CD14-positive monocyte (primary cell): ENCODE measurements around the gene KCNJ2. TPM values are rescaled to one million over a fixed set of nuclear protein-coding genes. Genes with fewer than 3 reads are reported as not detected.

Source experiments
- DNase-seq, 3 donors: peaks; one replicate each; pipeline ENCODE4 v3.0.0-alpha.2; 2011 to 2022
- H2AFZ ChIP-seq: 2 replicates; pipeline ENCODE4 v1.6.0; 2012; ENCODE audit warnings: mild to moderate bottlenecking, low read depth, low read length, inconsistent platforms; ENCODE audit not compliant: insufficient read depth, poor library complexity, severe bottlenecking
- H3K27ac ChIP-seq, 2 donors: 1 replicate in 1 of 2; 2 replicates in 1 of 2; pipeline ENCODE4 v1.5.1; 2012 to 2013; ENCODE audit warnings: low read length in 2 of 2, control low read depth in 1 of 2, inconsistent platforms in 1 of 2, low read depth in 1 of 2, mild to moderate bottlenecking in 1 of 2
- H3K27me3 ChIP-seq, 2 donors: one replicate each; pipeline versions ENCODE4 v1.6.0 to v1.6.1; 2011 to 2013; ENCODE audit warnings: low read length in 2 of 2; ENCODE audit not compliant: control insufficient read depth in 2 of 2, insufficient read depth in 2 of 2
- H3K36me3 ChIP-seq, 2 donors: replicated peaks in 1 of 2; 1 replicate in 1 of 2; 2 replicates in 1 of 2; pipeline versions ENCODE4 v1.5.1 to v1.6.1; 2012 to 2013; ENCODE audit warnings: low read length in 2 of 2, control low read depth in 1 of 2, inconsistent platforms in 1 of 2, mild to moderate bottlenecking in 1 of 2; ENCODE audit not compliant: insufficient read depth in 2 of 2, control insufficient read depth in 1 of 2
- H3K4me1 ChIP-seq, 2 donors: 1 replicate in 1 of 2; 2 replicates in 1 of 2; pipeline versions ENCODE4 v1.5.1 to v1.6.1; 2012 to 2013; ENCODE audit warnings: low read length in 2 of 2, control low read depth in 1 of 2, inconsistent platforms in 1 of 2, mild to moderate bottlenecking in 1 of 2, moderate library complexity in 1 of 2; ENCODE audit not compliant: insufficient read depth in 2 of 2, control insufficient read depth in 1 of 2
- H3K4me2 ChIP-seq: replicated peaks from 2 replicates; pipeline ENCODE3; 2012; ENCODE audit warnings: low read length, moderate library complexity, mild to moderate bottlenecking; ENCODE audit not compliant: poor library complexity, severe bottlenecking; ENCODE audit errors: extremely low read depth
- H3K4me3 ChIP-seq, 3 experiments: fragments of 200-600 bp in 1 of 3; sonication (generic) in 1 of 3; replicated peaks in 1 of 3; 1 replicate in 2 of 3; 2 replicates in 1 of 3; pipeline ENCODE4 v1.5.1; 2011 to 2013; ENCODE audit warnings: low read length in 3 of 3, mild to moderate bottlenecking in 3 of 3, control low read depth in 2 of 3, low read depth in 2 of 3, inconsistent platforms in 1 of 3, moderate library complexity in 1 of 3
- H3K79me2 ChIP-seq: 2 replicates; pipeline ENCODE4 v1.6.0; 2012; ENCODE audit warnings: mild to moderate bottlenecking, control low read depth, inconsistent platforms, low read length, moderate library complexity; ENCODE audit not compliant: insufficient read depth
- H3K9ac ChIP-seq: 2 replicates; pipeline ENCODE4 v1.6.0; 2017; ENCODE audit warnings: low read length, mild to moderate bottlenecking; ENCODE audit not compliant: insufficient read depth, poor library complexity, severe bottlenecking
- H3K9me3 ChIP-seq, 2 donors: replicated peaks in 1 of 2; 1 replicate in 1 of 2; 2 replicates in 1 of 2; pipeline versions ENCODE4 v1.5.1 to v1.6.1; 2012 to 2013; ENCODE audit warnings: low read length in 2 of 2, control low read depth in 1 of 2; ENCODE audit not compliant: control insufficient read depth in 1 of 2, insufficient read depth in 1 of 2
- H4K20me1 ChIP-seq: 2 replicates; pipeline ENCODE4 v1.6.0; 2012; ENCODE audit warnings: mild to moderate bottlenecking, low read length, control low read depth, moderate library complexity; ENCODE audit not compliant: insufficient read depth
- H3K27ac Mint-ChIP-seq, 7 donors: one replicate each; pipeline ENCODE4 v1.8.0; 2020; ENCODE audit warnings: mild to moderate bottlenecking in 7 of 7, mixed read lengths in 7 of 7, moderate library complexity in 6 of 7, inconsistent platforms in 2 of 7
- H3K27me3 Mint-ChIP-seq, 3 donors: one replicate each; pipeline ENCODE4 v1.8.0; 2021 to 2022; ENCODE audit warnings: low read depth in 3 of 3, mild to moderate bottlenecking in 3 of 3, mixed read lengths in 3 of 3, moderate library complexity in 3 of 3, inconsistent platforms in 1 of 3
- H3K36me3 Mint-ChIP-seq, 2 donors: one replicate each; pipeline ENCODE4 v1.8.0; 2020; ENCODE audit warnings: mixed read lengths in 2 of 2, inconsistent platforms in 1 of 2, mild to moderate bottlenecking in 1 of 2
- H3K4me1 Mint-ChIP-seq: one replicate; pipeline ENCODE4 v1.8.0; 2020; ENCODE audit warnings: mild to moderate bottlenecking, mixed read lengths
- H3K4me3 Mint-ChIP-seq, 2 donors: one replicate each; pipeline ENCODE4 v1.8.0; 2020; ENCODE audit warnings: mild to moderate bottlenecking in 2 of 2, mixed read lengths in 2 of 2, moderate library complexity in 1 of 2
- H3K9me3 Mint-ChIP-seq, 7 donors: one replicate each; pipeline ENCODE4 v1.8.0; 2020 to 2022; ENCODE audit warnings: mixed read lengths in 7 of 7, mild to moderate bottlenecking in 6 of 7, moderate library complexity in 6 of 7, inconsistent platforms in 2 of 7
- WGBS: methylation state at CpG from one replicate; pipeline ENCODE4 v1.1.5; 2013; ENCODE audit warnings: missing lambda C conversion rate; ENCODE audit not compliant: insufficient coverage; 5-methylcytosine and 5-hydroxymethylcytosine counted together
- intact Hi-C, 2 donors: fragments of 100-400 bp; cut with micrococcal nuclease; formaldehyde crosslinking; loops; one replicate each; pipeline versions ENCODE4 v1.15.0 to v1.15.1; 2023
- polyA plus RNA-seq, 3 donors: library from polyadenylated mRNA; depleted of rRNA in 1 of 3; unstranded in 2 of 3; stranded (reverse) in 1 of 3; fragments of 300-500 nt in 2 of 3; fragments of >200 nt in 1 of 3; fragmentation: Illumina TruSeq in 2 of 3; gene quantifications; 1 replicate in 2 of 3; 2 replicates in 1 of 3; pipeline ENCODE4 v1.2.3, GENCODE V29; 2012 to 2021
- TF ChIP-seq, protein P1 (sequence below): fragments of 200-600 bp; IDR thresholded peaks from one replicate; pipeline ENCODE4 v1.8.0; 2022; ENCODE audit warnings: antibody characterized with exemption, mild to moderate bottlenecking

Gene KCNJ2
- polyA plus RNA-seq, 3 donors: 0.37 to 2.0 (median 1.7) TPM

GRCh38 chr17:70185285-70185684 is 16.0 kb downstream of the KCNJ2 start:
- H3K4me1 Mint-ChIP-seq: peaks cover 3% of the 10 kb centered on the region
- WGBS: no CpG with 5 or more reads among the region's 3 CpGs
- H3K79me2 ChIP-seq: no peaks in the 10 kb centered on the region
- H3K9me3 Mint-ChIP-seq: peaks cover 0 to 2% (median 0%) of the 10 kb centered on the region in 7 donors
- no peaks in the 10 kb centered on the region for H3K9me3 ChIP-seq
- no peak overlapping the region for H3K27ac ChIP-seq
- peaks cover 23% of the 10 kb centered on the region for H4K20me1 ChIP-seq
- intact Hi-C loops: no loop called here
- H3K4me1 ChIP-seq: no peaks in the 10 kb centered on the region
- H3K27ac Mint-ChIP-seq: peak overlapping the region in 1 of 7 donors; percentile 0
- peaks cover 0 to 3% of the 10 kb centered on the region in 2 donors for H3K36me3 Mint-ChIP-seq
- no peak for DNase-seq
- H3K4me3 Mint-ChIP-seq: no peak overlapping the region
- H2AFZ ChIP-seq: no peak overlapping the region
- peaks cover 0 to 7% of the 10 kb centered on the region in 2 donors for H3K36me3 ChIP-seq
- no peak overlapping the region for H3K4me3 ChIP-seq
- no peak overlapping the region for H3K9ac ChIP-seq
- H3K4me2 ChIP-seq: no peak overlapping the region
- H3K27me3 ChIP-seq: no peaks in the 10 kb centered on the region
- TF ChIP-seq, protein P1, sequence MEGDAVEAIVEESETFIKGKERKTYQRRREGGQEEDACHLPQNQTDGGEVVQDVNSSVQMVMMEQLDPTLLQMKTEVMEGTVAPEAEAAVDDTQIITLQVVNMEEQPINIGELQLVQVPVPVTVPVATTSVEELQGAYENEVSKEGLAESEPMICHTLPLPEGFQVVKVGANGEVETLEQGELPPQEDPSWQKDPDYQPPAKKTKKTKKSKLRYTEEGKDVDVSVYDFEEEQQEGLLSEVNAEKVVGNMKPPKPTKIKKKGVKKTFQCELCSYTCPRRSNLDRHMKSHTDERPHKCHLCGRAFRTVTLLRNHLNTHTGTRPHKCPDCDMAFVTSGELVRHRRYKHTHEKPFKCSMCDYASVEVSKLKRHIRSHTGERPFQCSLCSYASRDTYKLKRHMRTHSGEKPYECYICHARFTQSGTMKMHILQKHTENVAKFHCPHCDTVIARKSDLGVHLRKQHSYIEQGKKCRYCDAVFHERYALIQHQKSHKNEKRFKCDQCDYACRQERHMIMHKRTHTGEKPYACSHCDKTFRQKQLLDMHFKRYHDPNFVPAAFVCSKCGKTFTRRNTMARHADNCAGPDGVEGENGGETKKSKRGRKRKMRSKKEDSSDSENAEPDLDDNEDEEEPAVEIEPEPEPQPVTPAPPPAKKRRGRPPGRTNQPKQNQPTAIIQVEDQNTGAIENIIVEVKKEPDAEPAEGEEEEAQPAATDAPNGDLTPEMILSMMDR: no peak
- H3K27me3 Mint-ChIP-seq: peaks cover 0 to 4% (median 2%) of the 10 kb centered on the region in 3 donors

- H2AFZ ChIP-seq: no peak overlapping the region
- no peak overlapping the region for H3K4me3 ChIP-seq
- H3K9me3 ChIP-seq: no peaks in the 10 kb centered on the region
- H3K27ac ChIP-seq: no peak overlapping the region
- H4K20me1 ChIP-seq: peaks cover 2% of the 10 kb centered on the region
- no peaks in the 10 kb centered on the region for H3K36me3 Mint-ChIP-seq
- no CpG with 5 or more reads among the region's 3 CpGs for WGBS
- no peak overlapping the region for H3K4me2 ChIP-seq
- peaks cover 0 to 4% (median 2%) of the 10 kb centered on the region in 3 donors for H3K27me3 Mint-ChIP-seq
- no peak overlapping the region for H3K27ac Mint-ChIP-seq
- TF ChIP-seq, protein P1: no peak
- H3K9me3 Mint-ChIP-seq: peaks cover 0 to 2% (median 0%) of the 10 kb centered on the region in 7 donors
- no peaks in the 10 kb centered on the region for H3K4me1 ChIP-seq
- H3K27me3 ChIP-seq: no peaks in the 10 kb centered on the region
- no peak for DNase-seq
- H3K79me2 ChIP-seq: no peaks in the 10 kb centered on the region
- H3K9ac ChIP-seq: no peak overlapping the region
- H3K36me3 ChIP-seq: no peaks in the 10 kb centered on the region
- intact Hi-C loops: no loop called here
- peaks cover 3% of the 10 kb centered on the region for H3K4me1 Mint-ChIP-seq
- H3K4me3 Mint-ChIP-seq: no peak overlapping the region
These were observed 18.1 kb downstream of the KCNJ2 start for GRCh38 chr17:70187383-70187782.
